Activated naive CD4-positive, alpha-beta T cell treated with anti-CD3 and anti-CD28 coated beads, Interleukin-2, amount 50 U/mL, for 16 hours (primary cell): Measurements from ENCODE around the gene CDYL.

Experiments
- DNase-seq: peaks from one replicate; pipeline ENCODE4 v3.0.0-alpha.2; 2020

CDYL gene

GRCh38 chr6:4910037-4910760 is 134.0 kb downstream of the CDYL start:
- no peak for DNase-seq

DNA sequence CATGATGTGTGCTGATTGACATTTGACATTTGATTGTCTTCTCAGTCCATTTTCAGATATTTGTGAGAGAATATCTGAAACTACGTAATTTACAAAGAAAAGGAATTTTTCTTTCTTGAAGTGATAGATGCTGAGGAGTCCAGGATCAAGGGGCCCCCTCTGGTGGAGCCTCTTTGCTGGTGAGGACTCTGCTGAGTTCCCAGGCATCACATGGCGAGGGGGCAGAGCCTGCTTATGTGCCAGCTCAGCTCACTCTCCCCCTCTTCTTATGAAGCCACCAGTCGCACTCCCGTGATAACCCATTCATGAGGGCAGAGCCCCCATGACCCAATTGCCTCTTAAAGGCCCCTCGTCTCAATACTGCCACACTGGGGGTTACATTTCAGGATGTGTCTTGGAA is 136.4 kb downstream of the CDYL start:
- no peak for DNase-seq

GRCh38 chr6:4913705-4914419 is 137.7 kb downstream of the CDYL start:
- no peak for DNase-seq

- no peak for DNase-seq
Observed at GRCh38 chr6:4914420-4915159, 138.4 kb downstream of the CDYL start.

DNA sequence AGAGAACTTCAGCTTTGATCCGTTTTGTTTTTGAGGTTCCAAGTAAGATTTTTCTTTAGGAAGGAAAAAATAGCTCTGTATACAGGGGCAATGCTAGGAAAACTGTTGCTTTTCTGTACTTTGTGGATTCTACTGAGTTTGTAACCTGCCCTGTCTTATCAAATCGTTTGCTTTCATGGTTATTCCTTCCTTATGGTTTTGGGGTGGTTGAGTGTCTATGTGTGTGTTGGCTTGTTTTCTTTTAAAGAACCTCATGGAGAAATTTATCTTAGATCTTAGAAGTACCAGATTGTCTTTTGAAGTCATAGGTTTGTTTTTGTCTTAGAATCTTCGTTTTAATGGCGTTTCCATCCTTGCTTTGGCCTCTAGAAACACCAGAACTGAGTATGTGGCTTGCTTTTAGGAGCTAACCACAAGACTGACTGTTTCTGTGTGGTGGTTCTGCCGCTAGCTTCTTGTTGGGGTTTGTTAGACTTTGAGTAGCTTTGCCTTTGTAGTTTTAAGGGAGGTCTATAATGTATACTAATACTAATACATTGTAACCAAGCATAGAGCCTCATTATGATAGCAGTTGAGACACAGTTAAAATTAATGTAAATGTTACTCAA is 140.9 kb downstream of the CDYL start:
- no peak for DNase-seq

- DNase-seq, result no peak
Observed at GRCh38 chr6:4920914-4921410, 144.8 kb downstream of the CDYL start.

DNA sequence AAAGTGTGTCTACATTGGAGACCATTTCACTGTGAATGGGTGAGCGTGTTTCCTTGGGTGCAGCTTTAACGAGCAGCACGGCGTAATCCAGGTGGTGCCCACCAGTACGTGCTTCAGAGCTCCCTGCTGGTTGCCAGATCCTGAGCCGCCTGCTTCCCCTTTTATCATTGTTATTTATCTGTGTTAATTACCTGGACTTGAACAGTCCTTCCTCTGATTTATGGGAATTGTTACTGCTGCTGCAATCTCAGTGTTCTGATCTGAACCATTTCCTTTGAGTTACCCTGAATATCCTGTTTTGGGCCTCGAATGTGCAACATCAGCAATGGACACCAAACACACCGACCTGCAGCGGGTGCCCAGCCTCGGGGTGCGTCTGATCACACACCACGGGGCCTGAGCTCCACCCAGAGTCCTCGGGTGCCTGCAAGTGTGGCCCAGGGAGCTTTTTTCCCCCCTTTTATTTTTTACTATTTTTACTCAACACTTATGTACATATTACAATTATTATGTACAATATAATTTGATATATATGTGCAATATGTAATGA is 146.4 kb downstream of the CDYL start:
- no peak for DNase-seq

DNA sequence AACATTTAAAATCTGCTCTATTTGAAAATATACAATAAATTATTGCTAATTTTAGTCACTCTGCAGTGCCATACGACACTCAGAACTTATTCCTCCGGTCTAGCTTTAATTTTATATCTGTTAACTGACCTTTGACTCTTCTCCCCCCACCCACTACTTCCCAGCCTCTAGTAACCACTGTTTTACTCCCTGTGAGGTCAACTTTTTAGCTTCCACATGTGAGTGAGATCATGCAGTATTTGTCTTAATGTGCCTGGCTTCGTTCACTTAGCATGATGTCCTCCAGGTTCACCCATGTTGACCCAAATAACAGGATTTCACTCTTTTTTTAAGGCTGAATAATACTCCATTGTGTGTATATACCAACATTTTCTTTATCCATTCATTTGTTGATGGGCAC is 146.9 kb downstream of the CDYL start:
- DNase-seq, result no peak

- no peak for DNase-seq
Observed at GRCh38 chr6:4924661-4925271, 148.6 kb downstream of the CDYL start.

- DNase-seq, result no peak
Observed at GRCh38 chr6:4925580-4925979, 149.4 kb downstream of the CDYL start.

GRCh38 chr6:4928426-4928825 is 152.2 kb downstream of the CDYL start:
- DNase-seq, result no peak

DNA sequence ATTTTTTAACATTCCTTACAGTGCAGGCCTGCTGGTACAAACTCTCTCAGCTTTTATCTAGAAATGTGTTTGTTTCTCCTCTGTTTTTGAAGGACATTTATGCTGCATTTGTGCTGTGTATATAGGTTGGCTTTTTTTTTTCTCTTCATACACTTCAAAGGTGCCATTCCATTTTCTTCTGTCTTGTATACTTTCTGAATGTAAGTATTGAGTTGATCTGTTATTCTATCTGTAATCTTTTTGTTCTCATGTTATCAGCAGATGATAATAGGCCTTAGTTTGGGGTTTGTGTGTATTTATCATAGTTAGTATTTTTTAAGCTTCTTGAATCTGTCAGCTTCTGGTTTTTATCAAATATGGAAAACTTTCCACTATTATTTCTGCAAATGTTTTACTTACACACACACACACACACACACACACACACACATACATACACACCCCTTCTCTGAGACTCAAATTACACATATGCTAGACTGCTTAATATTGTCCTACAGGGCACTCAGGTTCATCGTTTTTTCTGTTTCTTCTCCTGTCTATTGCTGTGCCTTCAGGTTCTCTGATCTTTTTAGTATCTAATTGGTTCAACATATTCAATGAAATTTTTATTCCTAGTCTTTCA is 153.0 kb downstream of the CDYL start:
- no peak for DNase-seq

DNA sequence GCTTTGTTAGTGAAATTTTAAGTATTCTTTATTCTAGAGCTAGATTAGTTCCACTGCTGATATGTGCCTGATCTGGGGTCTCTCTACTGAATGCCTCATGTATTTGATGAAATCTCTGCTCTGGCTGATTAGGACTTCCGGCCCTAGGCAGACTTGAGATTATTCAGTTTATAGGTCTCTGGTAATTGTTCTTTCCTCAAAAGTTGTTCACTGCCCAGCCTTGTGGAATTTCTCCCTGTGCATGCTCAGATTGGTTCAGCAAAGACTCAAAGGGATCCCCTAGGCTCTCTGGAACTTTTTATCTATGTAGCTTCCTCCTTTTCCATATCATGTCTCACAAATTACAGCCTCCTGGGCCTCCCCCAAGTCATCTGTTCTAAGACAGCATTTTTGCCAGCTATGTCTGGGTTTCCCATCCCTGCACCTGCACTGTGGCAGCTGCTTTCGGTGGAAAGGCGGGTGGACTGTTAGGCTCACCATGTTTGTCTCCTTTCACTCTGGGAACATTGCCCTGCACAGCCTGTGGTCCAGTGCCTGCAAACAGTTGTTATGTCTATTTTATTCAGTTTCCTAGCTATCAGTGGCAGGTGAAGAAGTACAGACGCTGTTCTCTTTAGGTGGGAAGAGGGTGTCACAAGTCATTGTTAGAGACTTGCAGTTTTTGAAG is 154.0 kb downstream of the CDYL start:
- no peak for DNase-seq

GRCh38 chr6:4931530-4932227 is 155.5 kb downstream of the CDYL start:
- DNase-seq, result no peak

DNA sequence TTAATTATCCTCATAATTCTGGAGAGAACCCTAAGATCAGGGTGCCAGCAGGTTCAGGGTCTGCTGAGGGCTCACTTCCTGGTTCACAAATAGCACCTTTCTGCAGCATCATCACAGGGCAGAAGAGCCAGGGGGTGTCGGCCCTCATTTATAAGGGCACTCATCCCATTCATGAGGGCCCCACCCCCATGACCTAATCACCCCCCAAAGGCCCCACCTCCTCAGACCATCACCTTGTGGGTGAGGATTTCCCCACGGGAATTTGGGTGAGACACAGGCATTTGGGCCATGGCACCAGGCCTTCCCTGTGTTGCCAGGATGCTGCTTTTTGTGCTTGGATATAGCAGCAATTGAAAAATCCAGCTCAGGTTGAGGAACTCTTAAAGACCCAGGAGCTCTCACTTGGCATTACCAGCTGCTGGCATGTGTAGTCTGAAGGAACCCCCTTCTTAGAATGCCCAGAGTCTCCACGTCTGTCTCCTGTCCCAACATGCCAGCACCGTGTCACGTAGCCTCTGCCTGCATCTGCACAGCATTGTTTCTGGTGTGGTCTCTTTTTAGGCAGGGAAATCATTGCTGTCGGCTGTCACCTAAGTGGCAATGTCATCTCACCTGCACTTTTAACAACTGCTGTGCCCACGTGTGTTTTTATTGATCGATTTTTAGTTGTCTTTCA is 156.2 kb downstream of the CDYL start:
- no peak for DNase-seq

DNA sequence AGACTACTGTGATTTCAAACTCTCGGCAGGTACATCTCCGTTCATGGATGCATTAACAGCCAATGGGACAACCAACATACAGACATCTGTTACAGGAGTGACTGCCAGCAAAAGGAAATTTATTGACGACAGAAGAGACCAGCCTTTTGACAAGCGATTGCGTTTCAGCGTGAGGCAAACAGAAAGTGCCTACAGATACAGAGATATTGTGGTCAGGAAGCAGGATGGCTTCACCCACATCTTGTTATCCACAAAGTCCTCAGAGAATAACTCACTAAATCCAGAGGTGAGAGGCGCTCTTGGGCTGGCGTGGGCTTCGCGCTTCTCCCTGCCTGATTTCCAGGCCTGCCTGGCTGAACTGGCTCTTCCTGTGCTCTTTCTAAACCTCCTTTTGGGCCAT is 159.3 kb downstream of the CDYL start:
- no peak for DNase-seq

- DNase-seq, result no peak
Observed at GRCh38 chr6:4935975-4936680, 159.9 kb downstream of the CDYL start.

GRCh38 chr6:4936681-4937041 is 160.5 kb downstream of the CDYL start:
- no peak for DNase-seq

DNA sequence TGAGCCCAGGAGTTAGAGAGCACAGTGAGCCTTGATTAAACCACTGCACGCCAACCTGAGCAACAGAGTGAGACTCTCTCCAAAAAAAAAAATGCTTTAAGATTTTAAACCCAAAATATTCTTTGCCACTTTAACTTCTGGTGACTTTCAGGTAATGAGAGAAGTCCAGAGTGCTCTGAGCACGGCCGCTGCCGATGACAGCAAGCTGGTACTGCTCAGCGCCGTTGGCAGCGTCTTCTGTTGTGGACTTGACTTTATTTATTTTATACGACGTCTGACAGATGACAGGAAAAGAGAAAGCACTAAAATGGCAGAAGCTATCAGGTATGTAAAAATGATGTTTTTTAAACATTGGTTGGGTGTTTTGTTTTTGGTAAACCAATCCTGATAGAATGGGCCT is 161.2 kb downstream of the CDYL start:
- no peak for DNase-seq

DNA sequence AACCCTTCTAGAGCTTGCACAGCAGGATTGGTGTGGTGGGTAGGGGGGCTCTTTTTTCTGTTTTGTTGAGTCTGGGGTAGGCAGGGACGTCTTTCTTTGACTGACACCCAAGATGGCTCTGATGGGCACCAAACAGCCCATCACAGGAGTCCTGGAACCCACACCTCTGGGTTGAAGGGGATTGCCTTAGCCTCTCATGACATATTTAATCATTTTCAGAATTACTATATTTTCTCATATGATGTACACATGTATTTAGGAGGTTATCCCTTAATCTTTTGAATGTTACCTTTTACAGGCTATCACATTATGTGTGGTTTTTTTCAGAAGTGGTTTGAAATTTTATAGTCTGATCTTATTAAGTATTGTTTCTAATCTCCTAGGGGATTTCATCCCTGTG is 163.0 kb downstream of the CDYL start:
- DNase-seq, result no peak
